PFSK-1 (cell line): Measurements from ENCODE around the gene CXCL6.

Experiments used
- FOXP2 ChIP-seq: optimal IDR thresholded peaks from 2 replicates; pipeline ENCODE3; 2011; ENCODE audit warnings: borderline replicate concordance, control low read depth, inconsistent platforms; ENCODE audit not compliant: insufficient read depth; ENCODE audit errors: extremely low read length, extremely low read depth
- POLR2AphosphoS5 ChIP-seq: IDR thresholded peaks from 2 replicates; pipeline ENCODE4 v1.6.1; 2012; ENCODE audit warnings: low read depth, mild to moderate bottlenecking, control low read depth, low read length, moderate library complexity
- REST ChIP-seq, 2 experiments: IDR thresholded peaks; 2 replicates each; pipeline versions ENCODE4 v1.6.1 to v1.8.0; 2011 to 2012; ENCODE audit warnings: low read depth in 2 of 2, low read length in 2 of 2, control low read depth in 1 of 2, inconsistent platforms in 1 of 2, mild to moderate bottlenecking in 1 of 2, moderate library complexity in 1 of 2; ENCODE audit not compliant: insufficient read depth in 1 of 2
- SIN3A ChIP-seq: IDR thresholded peaks from 2 replicates; pipeline ENCODE4 v1.6.1; 2012; ENCODE audit warnings: mild to moderate bottlenecking, low read length, moderate library complexity, borderline replicate concordance; ENCODE audit not compliant: insufficient read depth
- TAF1 ChIP-seq: IDR thresholded peaks from 2 replicates; pipeline ENCODE4 v1.6.1; 2012; ENCODE audit warnings: low read length, control low read depth, borderline replicate concordance; ENCODE audit not compliant: insufficient read depth

CXCL6 gene

GRCh38 chr4:73870260-73870659 lies 33.8 kb downstream of the CXCL6 start:
- TF ChIP-seq SIN3A (no peak), TAF1 (no peak), REST (IDR thresholded peaks at IDR 0.05; ENCODE audit: insufficient read depth in 1 of 2, low read depth in 2 of 2, low read length in 2 of 2) (no peak), POLR2AphosphoS5 (no peak), FOXP2 (no peak)

- TF ChIP-seq FOXP2 (no peak), SIN3A (no peak), REST (IDR thresholded peaks at IDR 0.05; ENCODE audit: insufficient read depth in 1 of 2, low read depth in 2 of 2, low read length in 2 of 2) (no peak), POLR2AphosphoS5 (no peak), TAF1 (no peak)
Observed at GRCh38 chr4:73870768-73871167, 34.3 kb downstream of the CXCL6 start.

GRCh38 chr4:73871511-73872310 lies 35.2 kb downstream of the CXCL6 start:
- TF ChIP-seq POLR2AphosphoS5: no peak
- no peak for TF ChIP-seq REST (IDR thresholded peaks at IDR 0.05; ENCODE audit: insufficient read depth in 1 of 2, low read depth in 2 of 2, low read length in 2 of 2)
- no peak for TF ChIP-seq FOXP2
- no peak for TF ChIP-seq TAF1
- TF ChIP-seq SIN3A: no peak

- no peak for TF ChIP-seq TAF1
- TF ChIP-seq SIN3A: no peak
- TF ChIP-seq FOXP2: no peak
- TF ChIP-seq REST (IDR thresholded peaks at IDR 0.05; ENCODE audit: insufficient read depth in 1 of 2, low read depth in 2 of 2, low read length in 2 of 2): no peak
- TF ChIP-seq POLR2AphosphoS5: no peak
Observed at GRCh38 chr4:73872316-73873108, 36.0 kb downstream of the CXCL6 start.
